ENCODE measurements around the gene HAAO. TPM values are rescaled to one million over a fixed set of nuclear protein-coding genes. Genes with fewer than 3 reads are reported as not detected.

Gene HAAO
- total and polyA plus RNA-seq, 2 of the 13 experiments (the other 11 are each of a cell fraction or from before 2014, with no cell fraction given): 36.1 to 42.7 TPM

DNA sequence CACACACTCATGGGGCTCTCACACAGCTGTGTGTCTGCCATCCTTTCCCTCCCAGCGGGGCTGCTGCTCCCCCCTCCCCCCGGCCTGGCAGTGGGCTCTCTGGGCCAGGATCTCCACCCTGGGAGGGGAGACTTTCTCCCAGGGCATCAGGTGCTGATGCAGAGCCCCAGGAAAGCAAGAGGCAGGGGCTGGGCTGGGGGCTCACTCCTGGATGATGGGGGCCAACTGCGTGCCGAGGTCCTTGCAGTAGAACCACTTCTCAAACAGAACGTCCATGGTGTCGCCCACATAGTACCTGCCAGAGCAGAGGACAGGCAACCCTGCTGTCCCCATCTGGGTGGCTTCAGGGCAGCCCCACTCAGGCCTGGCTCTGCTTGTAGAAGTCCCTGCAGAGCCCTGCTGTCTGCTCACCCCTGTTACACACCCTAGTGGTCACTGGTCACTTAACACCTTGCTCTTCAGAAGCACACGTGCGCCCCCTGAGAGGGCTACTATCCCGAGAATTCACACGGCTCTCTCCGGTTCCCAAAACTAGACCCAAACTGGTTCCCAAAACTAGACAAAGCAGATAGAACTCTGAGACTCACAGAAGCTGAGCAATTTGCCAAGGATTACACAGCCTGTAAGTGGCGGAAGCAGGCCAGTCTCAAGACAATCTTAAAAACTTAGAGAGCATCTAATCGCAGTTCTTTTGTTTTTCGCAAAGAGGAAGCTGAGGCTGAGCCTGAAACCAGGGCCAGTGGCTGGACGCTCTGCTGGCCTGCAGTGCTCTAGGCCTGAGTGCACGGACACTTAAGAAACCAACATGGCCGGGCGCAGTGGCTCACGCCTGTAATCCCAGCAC is 21.9 kb downstream of the HAAO start (continued):
- TF ChIP-seq, protein P1, sequence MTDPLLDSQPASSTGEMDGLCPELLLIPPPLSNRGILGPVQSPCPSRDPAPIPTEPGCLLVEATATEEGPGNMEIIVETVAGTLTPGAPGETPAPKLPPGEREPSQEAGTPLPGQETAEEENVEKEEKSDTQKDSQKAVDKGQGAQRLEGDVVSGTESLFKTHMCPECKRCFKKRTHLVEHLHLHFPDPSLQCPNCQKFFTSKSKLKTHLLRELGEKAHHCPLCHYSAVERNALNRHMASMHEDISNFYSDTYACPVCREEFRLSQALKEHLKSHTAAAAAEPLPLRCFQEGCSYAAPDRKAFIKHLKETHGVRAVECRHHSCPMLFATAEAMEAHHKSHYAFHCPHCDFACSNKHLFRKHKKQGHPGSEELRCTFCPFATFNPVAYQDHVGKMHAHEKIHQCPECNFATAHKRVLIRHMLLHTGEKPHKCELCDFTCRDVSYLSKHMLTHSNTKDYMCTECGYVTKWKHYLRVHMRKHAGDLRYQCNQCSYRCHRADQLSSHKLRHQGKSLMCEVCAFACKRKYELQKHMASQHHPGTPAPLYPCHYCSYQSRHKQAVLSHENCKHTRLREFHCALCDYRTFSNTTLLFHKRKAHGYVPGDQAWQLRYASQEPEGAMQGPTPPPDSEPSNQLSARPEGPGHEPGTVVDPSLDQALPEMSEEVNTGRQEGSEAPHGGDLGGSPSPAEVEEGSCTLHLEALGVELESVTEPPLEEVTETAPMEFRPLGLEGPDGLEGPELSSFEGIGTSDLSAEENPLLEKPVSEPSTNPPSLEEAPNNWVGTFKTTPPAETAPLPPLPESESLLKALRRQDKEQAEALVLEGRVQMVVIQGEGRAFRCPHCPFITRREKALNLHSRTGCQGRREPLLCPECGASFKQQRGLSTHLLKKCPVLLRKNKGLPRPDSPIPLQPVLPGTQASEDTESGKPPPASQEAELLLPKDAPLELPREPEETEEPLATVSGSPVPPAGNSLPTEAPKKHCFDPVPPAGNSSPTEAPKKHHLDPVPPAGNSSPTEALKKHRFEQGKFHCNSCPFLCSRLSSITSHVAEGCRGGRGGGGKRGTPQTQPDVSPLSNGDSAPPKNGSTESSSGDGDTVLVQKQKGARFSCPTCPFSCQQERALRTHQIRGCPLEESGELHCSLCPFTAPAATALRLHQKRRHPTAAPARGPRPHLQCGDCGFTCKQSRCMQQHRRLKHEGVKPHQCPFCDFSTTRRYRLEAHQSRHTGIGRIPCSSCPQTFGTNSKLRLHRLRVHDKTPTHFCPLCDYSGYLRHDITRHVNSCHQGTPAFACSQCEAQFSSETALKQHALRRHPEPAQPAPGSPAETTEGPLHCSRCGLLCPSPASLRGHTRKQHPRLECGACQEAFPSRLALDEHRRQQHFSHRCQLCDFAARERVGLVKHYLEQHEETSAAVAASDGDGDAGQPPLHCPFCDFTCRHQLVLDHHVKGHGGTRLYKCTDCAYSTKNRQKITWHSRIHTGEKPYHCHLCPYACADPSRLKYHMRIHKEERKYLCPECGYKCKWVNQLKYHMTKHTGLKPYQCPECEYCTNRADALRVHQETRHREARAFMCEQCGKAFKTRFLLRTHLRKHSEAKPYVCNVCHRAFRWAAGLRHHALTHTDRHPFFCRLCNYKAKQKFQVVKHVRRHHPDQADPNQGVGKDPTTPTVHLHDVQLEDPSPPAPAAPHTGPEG (CRISPR knock-in tag; IDR thresholded peaks at IDR 0.05): no peak
- TF ChIP-seq JUN (CRISPR knock-in tag; IDR thresholded peaks at IDR 0.05) (no peak), SATB2 (CRISPR knock-in tag; IDR thresholded peaks at IDR 0.05) (no peak), ZNF331 (CRISPR knock-in tag; IDR thresholded peaks at IDR 0.05) (peak; percentile 78), ZNF775 (CRISPR knock-in tag; IDR thresholded peaks at IDR 0.05; ENCODE audit: borderline replicate concordance) (no peak), RBM22 (optimal IDR thresholded peaks at IDR 0.05; ENCODE audit: low read length) (no peak), BHLHE40 (IDR thresholded peaks at IDR 0.05; ENCODE audit: low read length) (peak; percentile 60), BORCS8-MEF2B (CRISPR knock-in tag; IDR thresholded peaks at IDR 0.05) (no peak), RAD21 (CRISPR knock-in tag; IDR thresholded peaks at IDR 0.05) (peak; percentile 75), IKZF4 (CRISPR knock-in tag; IDR thresholded peaks at IDR 0.05; ENCODE audit: borderline replicate concordance, low read depth, not compliant biosample characterization) (no peak), NCOR1 (IDR thresholded peaks at IDR 0.05; ENCODE audit: borderline replicate concordance, low read length) (no peak)
- TF ChIP-seq, protein P2, sequence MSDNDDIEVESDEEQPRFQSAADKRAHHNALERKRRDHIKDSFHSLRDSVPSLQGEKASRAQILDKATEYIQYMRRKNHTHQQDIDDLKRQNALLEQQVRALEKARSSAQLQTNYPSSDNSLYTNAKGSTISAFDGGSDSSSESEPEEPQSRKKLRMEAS (IDR thresholded peaks at IDR 0.05): peak; percentile 54
- TF ChIP-seq, protein P3, sequence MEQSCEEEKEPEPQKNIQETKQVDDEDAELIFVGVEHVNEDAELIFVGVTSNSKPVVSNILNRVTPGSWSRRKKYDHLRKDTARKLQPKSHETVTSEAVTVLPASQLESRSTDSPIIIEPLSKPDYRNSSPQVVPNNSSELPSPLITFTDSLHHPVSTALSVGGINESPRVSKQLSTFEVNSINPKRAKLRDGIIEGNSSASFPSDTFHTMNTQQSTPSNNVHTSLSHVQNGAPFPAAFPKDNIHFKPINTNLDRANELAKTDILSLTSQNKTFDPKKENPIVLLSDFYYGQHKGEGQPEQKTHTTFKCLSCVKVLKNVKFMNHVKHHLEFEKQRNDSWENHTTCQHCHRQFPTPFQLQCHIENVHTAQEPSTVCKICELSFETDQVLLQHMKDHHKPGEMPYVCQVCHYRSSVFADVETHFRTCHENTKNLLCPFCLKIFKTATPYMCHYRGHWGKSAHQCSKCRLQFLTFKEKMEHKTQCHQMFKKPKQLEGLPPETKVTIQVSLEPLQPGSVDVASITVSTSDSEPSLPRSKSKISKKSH (CRISPR knock-in tag; IDR thresholded peaks at IDR 0.05; ENCODE audit: borderline replicate concordance): peak; percentile 32; the same call in 1 of the 2 replicates
- TF ChIP-seq, protein P4, sequence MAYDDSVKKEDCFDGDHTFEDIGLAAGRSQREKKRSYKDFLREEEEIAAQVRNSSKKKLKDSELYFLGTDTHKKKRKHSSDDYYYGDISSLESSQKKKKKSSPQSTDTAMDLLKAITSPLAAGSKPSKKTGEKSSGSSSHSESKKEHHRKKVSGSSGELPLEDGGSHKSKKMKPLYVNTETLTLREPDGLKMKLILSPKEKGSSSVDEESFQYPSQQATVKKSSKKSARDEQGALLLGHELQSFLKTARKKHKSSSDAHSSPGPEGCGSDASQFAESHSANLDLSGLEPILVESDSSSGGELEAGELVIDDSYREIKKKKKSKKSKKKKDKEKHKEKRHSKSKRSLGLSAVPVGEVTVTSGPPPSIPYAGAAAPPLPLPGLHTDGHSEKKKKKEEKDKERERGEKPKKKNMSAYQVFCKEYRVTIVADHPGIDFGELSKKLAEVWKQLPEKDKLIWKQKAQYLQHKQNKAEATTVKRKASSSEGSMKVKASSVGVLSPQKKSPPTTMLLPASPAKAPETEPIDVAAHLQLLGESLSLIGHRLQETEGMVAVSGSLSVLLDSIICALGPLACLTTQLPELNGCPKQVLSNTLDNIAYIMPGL (CRISPR knock-in tag; IDR thresholded peaks at IDR 0.05; ENCODE audit: borderline replicate concordance in 1 of 2, low read depth in 1 of 2): 0 out of 4 replicates have a peak, but pooled peaks of 1 of the 2 experiments have one; percentile 47
- TF ChIP-seq, protein P5, sequence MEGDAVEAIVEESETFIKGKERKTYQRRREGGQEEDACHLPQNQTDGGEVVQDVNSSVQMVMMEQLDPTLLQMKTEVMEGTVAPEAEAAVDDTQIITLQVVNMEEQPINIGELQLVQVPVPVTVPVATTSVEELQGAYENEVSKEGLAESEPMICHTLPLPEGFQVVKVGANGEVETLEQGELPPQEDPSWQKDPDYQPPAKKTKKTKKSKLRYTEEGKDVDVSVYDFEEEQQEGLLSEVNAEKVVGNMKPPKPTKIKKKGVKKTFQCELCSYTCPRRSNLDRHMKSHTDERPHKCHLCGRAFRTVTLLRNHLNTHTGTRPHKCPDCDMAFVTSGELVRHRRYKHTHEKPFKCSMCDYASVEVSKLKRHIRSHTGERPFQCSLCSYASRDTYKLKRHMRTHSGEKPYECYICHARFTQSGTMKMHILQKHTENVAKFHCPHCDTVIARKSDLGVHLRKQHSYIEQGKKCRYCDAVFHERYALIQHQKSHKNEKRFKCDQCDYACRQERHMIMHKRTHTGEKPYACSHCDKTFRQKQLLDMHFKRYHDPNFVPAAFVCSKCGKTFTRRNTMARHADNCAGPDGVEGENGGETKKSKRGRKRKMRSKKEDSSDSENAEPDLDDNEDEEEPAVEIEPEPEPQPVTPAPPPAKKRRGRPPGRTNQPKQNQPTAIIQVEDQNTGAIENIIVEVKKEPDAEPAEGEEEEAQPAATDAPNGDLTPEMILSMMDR (CRISPR knock-in tag; IDR thresholded peaks at IDR 0.05): peak; percentile 82
